PC-9 (cell line): ENCODE measurements around the gene WNK1.

Experiments used
- EZH2 ChIP-seq: fragments of 200-600 bp; sonication (generic); IDR thresholded peaks from 2 replicates; pipeline ENCODE4 v1.8.0; 2017; ENCODE audit warnings: antibody characterized with exemption, low read depth
- TF ChIP-seq, protein P1 (sequence below): fragments of 200-600 bp; sonication (generic); conservative IDR thresholded peaks from 2 replicates; pipeline ENCODE4 v1.6.1; 2017; ENCODE audit warnings: mixed run types, antibody characterized with exemption, mild to moderate bottlenecking, moderate library complexity

DNA sequence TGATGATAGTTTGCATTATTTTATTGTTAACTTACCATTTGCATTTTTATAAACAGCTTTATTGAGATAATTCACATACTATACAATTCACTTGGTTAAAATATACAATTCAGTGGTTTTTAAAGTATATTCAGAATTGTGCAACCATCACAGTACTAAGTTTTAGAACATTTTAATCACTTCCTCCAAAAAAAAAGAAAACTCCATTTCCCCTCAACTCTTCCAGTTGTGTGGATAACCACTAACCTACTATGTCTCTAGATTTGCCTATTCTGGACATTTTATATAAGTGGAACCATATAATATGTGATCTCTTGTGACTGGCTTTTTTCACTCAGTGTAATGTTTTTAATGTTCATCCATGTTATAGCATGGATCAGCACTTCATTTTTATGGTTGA lies 41.3 kb downstream of the WNK1 start:
- no peak for TF ChIP-seq EZH2
- TF ChIP-seq, protein P1, sequence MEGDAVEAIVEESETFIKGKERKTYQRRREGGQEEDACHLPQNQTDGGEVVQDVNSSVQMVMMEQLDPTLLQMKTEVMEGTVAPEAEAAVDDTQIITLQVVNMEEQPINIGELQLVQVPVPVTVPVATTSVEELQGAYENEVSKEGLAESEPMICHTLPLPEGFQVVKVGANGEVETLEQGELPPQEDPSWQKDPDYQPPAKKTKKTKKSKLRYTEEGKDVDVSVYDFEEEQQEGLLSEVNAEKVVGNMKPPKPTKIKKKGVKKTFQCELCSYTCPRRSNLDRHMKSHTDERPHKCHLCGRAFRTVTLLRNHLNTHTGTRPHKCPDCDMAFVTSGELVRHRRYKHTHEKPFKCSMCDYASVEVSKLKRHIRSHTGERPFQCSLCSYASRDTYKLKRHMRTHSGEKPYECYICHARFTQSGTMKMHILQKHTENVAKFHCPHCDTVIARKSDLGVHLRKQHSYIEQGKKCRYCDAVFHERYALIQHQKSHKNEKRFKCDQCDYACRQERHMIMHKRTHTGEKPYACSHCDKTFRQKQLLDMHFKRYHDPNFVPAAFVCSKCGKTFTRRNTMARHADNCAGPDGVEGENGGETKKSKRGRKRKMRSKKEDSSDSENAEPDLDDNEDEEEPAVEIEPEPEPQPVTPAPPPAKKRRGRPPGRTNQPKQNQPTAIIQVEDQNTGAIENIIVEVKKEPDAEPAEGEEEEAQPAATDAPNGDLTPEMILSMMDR = no peak
